ENCODE data around the gene RWDD2A. TPM values are rescaled to one million over a fixed set of nuclear protein-coding genes. Genes with fewer than 3 reads are reported as not detected.

RWDD2A gene
- total RNA-seq, 4 donors from 2014 or later: 1.1 to 2.2 (median 1.7) TPM

GRCh38 chr6:83221276-83221675, 28.1 kb downstream of the RWDD2A start:
- no peak for TF ChIP-seq POLR2A (IDR thresholded peaks at IDR 0.05)
- no peak for TF ChIP-seq CTCF (IDR thresholded peaks at IDR 0.05)
- DNase-seq (ENCODE audit: low spot score in 2 of 2): no peak
- intact Hi-C loops (cut with DNase I; ENCODE audit: low total_unique reads): loop anchor here (10.0 kb wide), 1 partner anchor 284 kb away; no protein-coding TSS in a partner anchor
- H3K4me3 ChIP-seq (ENCODE audit: low read depth, poor library complexity, severe bottlenecking): no peak overlapping the region
- WGBS, 2 donors: 94 to 96% methylated on average over 1 of the region's 1 CpG

GRCh38 chr6:83221889-83222479, 28.8 kb downstream of the RWDD2A start:
- TF ChIP-seq CTCF (IDR thresholded peaks at IDR 0.05): no peak
- TF ChIP-seq POLR2A (IDR thresholded peaks at IDR 0.05): no peak
- no peak for DNase-seq (ENCODE audit: low spot score in 2 of 2)
- intact Hi-C loops (cut with DNase I; ENCODE audit: low total_unique reads): loop anchor here (10.0 kb wide), 1 partner anchor 283 kb away; no protein-coding TSS in a partner anchor
- WGBS, 2 donors: 41 to 57% methylated on average over 3 of the region's 3 CpGs
- no peak overlapping the region for H3K4me3 ChIP-seq (ENCODE audit: low read depth, poor library complexity, severe bottlenecking)

GRCh38 chr6:83226517-83226916, 33.4 kb downstream of the RWDD2A start:
- WGBS, 2 donors: 73 to 79% methylated on average over 1 of the region's 1 CpG
- intact Hi-C loops (cut with DNase I; ENCODE audit: low total_unique reads): loop anchor here (10.0 kb wide), 1 partner anchor 278 kb away; no protein-coding TSS in a partner anchor
- no peak overlapping the region for H3K4me3 ChIP-seq (ENCODE audit: low read depth, poor library complexity, severe bottlenecking)
- DNase-seq (ENCODE audit: low spot score in 2 of 2): no peak
- TF ChIP-seq POLR2A (IDR thresholded peaks at IDR 0.05) (no peak), CTCF (IDR thresholded peaks at IDR 0.05) (no peak)

GRCh38 chr6:83231146-83231545, 38.0 kb downstream of the RWDD2A start:
- WGBS, 2 donors: 18 to 26% methylated on average over 1 of the region's 1 CpG

GRCh38 chr6:83247471-83247870, 54.3 kb downstream of the RWDD2A start:
- H3K4me3 ChIP-seq (ENCODE audit: low read depth, poor library complexity, severe bottlenecking): no peak overlapping the region
- TF ChIP-seq CTCF (IDR thresholded peaks at IDR 0.05) (no peak), POLR2A (IDR thresholded peaks at IDR 0.05) (no peak)
- intact Hi-C loops (cut with DNase I; ENCODE audit: low total_unique reads): no loop called here
- DNase-seq (ENCODE audit: low spot score in 2 of 2): no peak
- 83 to 85% methylated on average over 3 of the region's 3 CpGs for WGBS, 2 donors

More at GRCh38 chr6:83231146-83231545, 38.0 kb downstream of the RWDD2A start:
- no peak for DNase-seq (ENCODE audit: low spot score in 2 of 2)
- H3K4me3 ChIP-seq (ENCODE audit: low read depth, poor library complexity, severe bottlenecking): no peak overlapping the region
- TF ChIP-seq POLR2A (IDR thresholded peaks at IDR 0.05) (no peak), CTCF (IDR thresholded peaks at IDR 0.05) (no peak)
- intact Hi-C loops (cut with DNase I; ENCODE audit: low total_unique reads): no loop called here

Other genes with a start within 250 kb of the RWDD2A start
- gene UBE3D, start 127.5 kb upstream of the RWDD2A start, total RNA-seq: 1 to 10 TPM; 5.1 to 5.8 (median 5.2) TPM
- gene DOP1A, start 125.7 kb upstream of the RWDD2A start, total RNA-seq: 10 to 100 TPM; 32.6 to 75.8 (median 49.3) TPM
- 10 to 100 TPM in 3 of 4 donors, 1 to 10 TPM in 1; 8.9 to 13.5 (median 11.4) TPM for gene PGM3, start 92 bp upstream of the RWDD2A start, total RNA-seq
- 10 to 100 TPM; 17.3 to 55.0 (median 20.8) TPM for gene ME1, start 237.7 kb downstream of the RWDD2A start, total RNA-seq

Measured in lower leg skin (tissue), 4 donors.